HG03097 (cell line): ENCODE data around the gene NUDT3.
A peak's percentile ranks its signal among the peaks of the same experiment; 100 is the strongest.

ENCODE experiments used
- ATAC-seq: cut with Tn5 transposase; IDR thresholded peaks from one replicate; pipeline ENCODE4 v1.9.1; 2021; ENCODE audit not compliant: unreplicated experiment, low FRiP score

NUDT3 gene

DNA sequence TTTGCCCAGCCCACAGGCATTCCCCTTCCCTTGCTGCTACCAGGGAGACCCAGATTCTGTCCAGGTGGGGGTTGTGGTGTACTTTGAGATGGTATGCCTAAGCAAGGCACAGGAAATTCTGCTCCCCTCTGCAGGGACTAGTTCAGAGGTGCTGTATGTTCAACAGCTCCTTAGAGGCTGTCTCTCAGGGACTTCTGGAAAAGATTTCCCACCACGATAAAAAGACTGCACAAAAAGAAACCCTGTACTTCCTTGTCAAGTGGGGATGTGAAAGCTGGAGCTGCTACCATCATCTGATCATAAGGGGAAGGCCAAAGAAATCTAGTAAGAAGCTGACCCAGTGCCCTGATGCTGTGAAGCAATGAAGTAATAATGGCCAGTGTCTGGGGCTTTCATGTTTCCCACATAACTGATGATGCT is 92.1 kb downstream of the NUDT3 start:
- ATAC-seq: no peak

DNA sequence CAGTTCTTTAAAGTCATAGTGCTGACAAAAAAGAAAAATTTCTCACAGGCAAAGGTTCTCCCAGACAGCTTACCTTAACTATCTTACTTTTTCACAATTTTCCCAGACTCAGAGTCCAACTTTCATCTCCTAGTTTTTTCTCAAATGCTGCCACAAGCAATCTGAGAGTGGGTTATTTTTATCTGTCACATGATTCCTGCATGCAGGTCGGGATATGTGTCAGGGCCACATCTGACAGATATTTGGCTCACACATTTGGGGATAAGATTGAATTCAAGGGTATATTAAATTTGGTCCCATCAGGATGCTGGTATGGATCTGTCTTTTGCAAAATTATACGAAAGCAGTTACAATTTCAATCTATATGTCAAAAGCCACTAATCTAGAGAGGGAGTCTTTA is 93.5 kb downstream of the NUDT3 start:
- ATAC-seq: no peak

DNA sequence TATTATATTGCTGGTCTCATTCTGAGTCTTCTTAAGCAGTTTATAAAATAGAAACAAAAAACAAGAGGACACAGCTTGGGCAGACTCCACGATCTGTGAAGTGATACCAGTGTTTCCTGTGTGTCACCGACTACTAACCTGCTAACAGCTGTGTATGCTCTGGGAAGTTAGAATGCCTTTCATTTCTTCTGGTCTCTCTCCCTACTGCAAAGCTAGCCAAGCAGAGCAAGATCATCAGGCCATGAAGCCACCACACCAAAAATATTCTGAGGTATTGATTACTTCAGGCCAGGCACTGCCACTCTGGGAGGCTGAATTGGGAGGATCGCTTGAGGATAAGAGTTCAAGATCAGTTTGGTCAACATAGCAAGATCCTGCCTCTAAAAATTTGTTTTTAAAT is 96.7 kb downstream of the NUDT3 start:
- peak; percentile 74 for ATAC-seq

DNA sequence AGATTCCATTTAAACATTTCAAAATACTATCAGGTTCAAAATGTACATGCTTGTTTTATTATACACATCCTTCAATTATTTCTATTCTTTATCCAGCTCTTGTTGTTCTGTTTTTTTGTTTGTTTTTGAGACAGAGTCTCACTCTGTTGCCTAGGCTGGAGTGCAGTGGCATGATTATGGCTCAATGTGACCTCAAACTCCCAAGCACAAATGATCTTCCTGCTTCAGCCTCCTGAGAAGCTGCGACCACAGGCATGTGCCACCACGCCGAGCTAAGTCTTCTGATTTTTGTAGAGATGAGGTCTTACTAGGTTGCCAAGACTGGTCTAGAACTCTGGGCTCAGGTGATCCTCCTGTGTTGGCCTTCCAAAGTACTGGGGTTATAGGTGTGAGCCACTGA is 99.5 kb downstream of the NUDT3 start:
- ATAC-seq: no peak

DNA sequence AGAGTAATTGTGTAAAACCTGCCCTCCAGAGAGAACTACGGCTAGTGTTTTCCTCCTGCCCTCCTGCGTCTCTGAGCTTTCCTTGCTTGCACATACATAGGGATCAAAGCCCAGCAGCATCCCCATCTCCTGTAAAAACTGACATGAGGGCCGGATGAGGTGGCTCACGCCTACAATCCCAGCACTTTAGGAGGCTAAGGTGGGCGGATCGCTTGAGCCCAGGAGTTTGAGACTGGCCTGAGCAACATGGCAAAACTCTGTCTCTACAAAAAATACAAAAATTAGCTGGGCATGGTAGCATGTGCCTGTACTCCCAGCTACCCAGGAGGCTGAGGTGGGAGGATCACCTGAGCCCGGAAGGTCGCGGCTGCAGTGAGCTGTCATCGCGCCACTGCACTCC is 103.3 kb downstream of the NUDT3 start:
- ATAC-seq: no peak

DNA sequence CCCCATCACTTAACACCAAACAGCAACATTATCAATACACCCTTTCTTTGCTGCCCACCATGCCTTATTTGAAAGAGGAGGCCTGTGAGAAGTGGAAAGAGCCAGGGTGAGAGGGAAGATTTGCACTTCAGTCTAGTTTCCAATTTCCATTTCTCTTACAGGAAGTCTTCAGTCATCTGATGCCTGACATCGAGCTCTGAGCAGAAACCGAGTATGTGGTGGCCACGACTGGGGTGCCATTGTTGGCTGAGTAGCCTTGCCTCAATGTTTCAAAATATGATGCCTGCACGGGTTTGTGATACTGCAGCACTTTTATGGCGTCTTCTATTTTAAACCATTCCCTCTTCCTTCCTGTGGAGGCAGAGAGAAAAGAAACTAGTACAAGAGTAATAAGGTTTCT is 103.9 kb downstream of the NUDT3 start:
- ATAC-seq: peak; percentile 42

DNA sequence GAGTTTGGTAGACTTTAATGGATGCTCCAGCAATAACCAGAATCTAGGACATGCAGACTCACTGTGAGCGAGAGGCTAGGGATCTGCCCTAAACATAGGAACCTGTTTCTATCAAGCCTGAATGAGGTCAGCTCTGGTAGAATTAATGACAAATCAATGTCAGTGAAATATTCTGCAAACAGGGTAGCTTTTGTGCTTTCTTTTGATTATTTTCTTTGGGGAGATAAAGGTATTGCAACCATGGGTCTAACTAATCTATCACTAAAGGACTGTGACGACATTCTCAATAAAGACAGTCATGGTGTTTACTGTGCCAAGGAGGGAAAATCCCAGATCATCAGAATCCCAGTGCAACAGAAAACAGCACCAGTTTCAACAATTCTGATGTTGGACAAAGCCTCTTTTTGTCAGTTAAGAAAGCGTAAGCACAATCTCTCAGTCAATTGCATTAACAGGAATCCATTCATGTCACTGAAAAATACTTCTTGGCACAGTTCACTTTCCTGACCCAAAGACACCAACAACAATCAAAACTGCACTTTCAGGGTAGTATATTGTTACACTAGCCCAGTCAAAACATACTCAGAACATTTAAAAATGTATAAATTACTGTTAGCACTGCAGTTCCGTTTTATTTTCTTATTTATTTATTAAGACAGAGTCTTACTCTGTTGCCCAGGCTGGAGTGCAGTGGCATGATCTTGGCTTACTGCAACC is 106.9 kb downstream of the NUDT3 start:
- no peak for ATAC-seq

DNA sequence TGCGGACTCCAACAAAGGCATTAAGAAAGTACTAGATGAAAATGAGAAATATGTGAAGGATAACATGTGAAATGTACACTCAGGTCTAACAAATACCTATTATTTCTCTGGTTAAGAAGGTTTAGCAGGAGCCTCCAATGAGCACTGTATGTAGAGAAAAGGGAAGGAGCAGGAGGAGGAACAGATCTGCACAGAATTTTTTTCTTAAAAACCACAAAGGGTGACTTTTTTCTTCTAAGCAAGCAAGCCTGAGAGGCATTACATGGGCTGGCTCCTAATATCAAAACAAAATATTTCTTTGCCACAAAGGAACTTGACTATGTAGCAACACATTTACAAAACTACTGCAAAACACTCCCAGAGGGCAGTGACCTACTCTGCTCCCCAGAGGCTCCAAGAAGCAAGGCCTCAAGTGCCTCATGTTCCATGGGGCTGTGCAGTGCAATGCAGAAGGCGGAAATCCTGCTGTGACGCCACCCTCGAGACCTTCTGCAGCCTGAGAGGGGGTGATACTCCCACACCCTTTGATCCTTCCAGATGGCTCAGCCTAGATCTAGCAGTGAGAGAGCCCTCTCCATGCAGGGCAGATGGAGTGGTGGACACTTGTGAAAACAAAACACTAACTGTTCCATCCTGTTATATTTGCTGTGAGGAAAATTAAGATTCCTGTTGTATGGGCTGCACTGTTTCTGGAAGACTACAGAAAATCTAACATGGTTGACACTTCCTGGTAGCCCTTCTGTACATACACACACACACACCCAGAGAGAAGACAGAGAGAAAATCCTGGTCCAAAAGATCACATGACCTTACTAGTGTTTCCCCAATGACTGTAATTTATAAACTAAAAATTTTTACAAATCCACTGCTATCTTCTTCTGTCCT is 107.7 kb downstream of the NUDT3 start:
- ATAC-seq: no peak

DNA sequence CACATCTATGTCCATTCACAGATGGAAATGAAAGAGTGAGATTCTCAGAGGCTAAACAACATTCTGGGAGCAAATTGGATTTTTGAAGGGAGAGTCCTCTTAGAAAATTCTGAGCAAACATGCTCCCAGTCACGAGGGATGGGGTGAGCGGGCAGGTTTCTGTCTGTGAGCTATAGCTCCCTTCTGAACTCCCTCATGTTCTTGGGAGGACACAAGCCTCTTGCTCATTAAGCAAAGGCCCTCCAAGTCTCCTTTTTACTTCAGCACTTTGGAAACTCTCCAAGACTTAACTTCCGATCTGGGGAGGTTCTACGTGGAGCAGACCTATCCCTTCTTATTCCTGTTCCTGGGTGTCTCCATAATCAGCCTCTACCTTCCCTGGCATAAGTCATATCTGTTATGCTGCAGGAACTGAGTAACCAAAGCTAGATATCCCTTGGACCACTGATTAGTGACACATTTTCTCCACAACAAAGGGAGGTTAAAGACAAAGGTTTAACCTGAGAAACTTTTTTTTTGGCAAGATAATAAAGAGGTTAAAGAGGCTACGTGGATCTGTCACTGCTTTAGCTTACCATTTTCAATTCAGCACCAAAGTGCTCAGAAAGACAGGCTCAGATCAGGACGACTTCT is 110.7 kb downstream of the NUDT3 start:
- no peak for ATAC-seq

DNA sequence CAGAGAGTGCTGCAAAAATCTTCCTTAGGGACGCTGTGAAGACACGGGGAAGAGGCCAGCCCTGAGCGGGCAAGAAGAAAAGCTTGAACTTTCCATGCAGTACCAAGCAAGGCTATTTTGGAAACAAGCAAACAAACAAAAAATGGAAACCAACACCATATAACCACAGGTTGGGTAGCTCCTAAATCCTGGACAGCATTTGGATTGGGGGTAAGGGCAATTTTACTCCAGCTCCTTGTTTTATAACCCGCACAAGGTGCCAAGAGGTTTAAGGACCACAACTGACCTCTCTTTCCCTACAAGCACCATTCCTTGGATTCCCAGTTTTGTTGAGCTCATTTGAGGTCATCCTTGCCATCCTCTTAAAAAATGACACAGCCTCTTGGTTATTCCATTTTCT is 112.3 kb downstream of the NUDT3 start:
- ATAC-seq: no peak

DNA sequence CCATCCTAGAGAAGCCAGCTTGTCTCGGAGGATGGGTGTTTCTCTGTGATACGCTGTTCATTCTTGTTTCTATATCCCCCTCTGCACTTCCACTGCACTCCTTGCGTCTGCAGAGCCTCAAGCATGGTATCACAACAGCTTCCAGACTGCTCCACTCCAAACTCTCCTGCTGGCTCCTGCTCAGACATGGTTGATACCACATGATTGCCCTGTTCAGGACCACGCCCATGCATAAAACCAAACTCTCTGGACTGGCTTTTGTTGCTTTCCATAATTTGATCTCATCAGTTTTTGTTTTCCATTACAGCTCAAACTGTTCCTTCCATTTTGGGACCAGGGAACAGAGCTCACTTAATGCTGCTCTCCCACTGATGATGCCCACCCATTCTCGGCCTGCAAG is 113.6 kb downstream of the NUDT3 start:
- ATAC-seq: no peak

DNA sequence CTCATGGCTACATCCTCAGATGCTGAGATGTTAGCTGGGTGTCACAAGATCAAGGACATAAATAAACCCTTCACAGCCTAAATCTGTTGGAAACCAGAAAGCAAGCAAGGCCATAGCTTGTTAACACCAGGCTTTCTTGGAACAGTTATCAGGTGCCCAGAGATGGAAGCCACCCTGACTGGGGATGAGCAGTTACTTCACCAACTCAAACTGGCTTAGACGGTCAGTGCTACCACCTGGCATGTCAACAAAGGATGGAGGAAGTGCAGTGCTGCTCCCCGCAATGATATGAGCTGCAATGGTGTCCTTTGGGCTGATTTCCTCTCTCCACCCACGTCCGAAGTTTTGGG is 114.7 kb downstream of the NUDT3 start:
- ATAC-seq: no peak

DNA sequence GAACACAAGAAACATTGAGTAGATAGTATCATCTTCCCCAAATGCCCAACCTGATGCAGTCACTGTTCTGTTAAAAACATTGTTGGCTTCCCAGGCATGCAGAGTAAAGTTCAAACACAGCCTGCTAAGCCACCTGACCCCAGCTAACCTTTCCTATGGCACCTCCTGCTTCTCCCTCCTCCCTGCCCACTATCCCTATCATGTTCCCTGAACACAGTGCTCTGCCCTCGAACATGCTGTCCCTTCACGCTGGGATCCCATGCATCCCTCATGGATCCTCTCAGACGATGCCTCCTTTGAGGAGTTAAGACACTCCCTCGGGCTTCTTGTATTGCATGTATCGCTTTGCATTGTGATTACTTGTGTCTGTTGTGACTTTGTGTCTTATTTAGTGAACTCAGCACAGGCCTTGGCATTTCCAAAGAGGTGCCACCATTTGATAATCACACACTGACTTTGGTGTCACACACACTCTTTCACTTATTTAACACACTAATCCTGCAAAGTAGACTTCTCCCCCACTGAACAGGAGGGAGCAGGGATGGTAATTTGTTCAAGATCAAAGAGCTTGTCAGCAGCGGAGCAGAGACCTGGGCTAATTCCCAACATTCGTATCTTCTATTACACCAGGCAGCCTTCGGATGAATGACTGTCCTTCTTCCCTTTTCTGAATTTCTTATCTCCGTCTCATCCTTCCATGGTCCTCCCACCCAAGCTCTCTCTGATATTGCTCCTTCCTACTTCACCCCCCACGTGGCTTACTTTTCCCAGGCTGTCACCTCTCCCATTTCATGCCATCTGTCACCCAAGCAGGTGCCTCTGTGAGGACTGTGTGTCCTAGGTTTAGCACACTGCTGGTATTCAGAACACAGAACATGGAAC is 115.3 kb downstream of the NUDT3 start:
- ATAC-seq: no peak

DNA sequence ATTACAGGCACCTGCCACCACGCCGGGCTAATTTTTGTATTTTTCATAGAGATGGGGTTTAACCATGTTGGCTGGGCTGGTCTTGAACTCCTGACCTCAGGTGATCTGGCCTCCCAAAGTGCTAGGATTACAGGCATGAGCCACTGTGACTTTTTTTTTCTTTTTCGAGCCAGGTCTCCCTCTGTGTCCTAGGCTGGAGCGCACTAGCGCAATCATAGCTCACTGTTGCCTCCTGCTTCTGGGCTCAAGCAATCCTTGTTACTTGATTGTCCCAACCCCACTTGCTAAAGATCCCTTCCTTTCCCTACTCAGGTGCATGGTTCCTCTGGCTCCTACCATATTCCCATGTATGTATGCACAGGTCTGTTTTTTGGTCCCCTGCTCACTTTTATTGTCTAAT is 116.3 kb downstream of the NUDT3 start:
- no peak for ATAC-seq

DNA sequence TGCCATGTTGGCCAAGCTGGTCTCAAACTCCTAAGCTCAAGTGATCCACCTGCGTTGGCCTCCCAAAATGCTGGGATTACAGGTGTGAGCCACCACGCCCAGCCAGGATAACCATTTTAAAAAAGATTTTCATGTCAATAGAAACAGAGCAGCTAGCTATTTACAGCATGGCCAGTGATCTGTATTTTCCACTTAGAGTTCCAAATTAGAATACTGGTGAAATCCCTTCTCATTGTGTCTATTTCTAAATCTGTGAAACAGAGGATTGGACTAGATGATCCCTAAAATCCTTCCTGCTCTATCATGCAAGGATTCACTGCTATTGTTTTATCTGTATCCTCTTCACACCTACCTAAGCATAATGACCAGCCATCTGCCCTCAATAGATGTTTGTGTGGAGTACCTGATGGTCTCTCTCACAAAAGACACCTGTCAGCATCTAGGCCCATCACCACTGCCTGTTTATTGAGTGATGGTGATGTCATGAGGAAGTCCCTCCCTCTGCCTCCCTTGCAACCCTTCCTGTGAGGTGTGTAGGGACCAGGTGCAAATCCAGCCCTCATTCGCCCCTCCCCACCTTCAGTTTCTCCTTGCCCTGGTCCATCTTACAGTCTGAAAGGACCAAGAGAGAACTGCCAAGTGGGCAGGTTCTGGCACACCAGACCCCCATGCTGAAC is 117.2 kb downstream of the NUDT3 start:
- no peak for ATAC-seq

DNA sequence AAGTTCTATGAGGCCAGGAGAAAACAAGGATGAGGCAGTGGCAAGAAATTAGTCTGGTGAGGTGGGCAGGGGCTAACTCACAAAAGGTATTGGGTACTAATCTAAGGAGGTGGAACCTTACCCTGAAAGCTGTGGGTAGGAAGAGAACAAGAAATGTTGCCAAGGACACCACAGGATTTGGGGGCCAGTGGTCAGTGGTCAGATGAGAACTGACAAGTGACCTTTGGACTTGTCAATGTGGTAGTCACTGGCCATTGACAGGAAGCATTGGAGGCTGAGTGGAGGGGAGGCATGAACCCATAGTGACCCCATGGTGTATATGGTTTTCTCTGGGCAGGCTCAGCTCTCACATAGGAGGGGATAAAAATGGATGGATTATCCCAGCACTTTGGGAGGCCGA is 118.3 kb downstream of the NUDT3 start:
- ATAC-seq: no peak

DNA sequence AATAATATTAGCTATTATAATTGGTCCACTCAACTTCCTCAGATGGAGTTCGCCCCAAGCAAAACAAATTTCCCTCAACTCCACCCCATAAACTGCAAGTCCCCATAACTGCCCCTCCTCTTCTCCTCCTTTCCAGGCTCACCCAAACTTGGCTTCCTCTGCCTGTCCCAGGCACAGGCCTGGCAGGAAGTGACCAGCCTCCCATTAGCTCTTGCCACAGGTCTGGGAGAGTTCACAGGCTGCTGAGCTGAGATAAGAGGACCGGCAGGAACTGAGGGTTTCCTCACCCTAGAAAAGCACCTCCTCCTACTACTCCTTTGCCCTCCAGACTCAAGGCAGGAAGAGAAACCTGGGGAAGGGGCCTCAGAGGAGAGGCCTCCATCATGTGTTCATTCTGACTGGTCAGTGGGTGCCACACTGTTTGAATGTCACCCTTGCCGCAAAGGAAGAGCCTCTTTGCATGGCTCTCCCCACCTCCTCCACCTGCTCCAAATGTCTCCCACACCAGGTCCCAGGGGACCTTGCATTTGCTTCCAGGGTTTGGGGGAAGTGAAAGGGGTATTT is 119.1 kb downstream of the NUDT3 start:
- ATAC-seq: no peak

DNA sequence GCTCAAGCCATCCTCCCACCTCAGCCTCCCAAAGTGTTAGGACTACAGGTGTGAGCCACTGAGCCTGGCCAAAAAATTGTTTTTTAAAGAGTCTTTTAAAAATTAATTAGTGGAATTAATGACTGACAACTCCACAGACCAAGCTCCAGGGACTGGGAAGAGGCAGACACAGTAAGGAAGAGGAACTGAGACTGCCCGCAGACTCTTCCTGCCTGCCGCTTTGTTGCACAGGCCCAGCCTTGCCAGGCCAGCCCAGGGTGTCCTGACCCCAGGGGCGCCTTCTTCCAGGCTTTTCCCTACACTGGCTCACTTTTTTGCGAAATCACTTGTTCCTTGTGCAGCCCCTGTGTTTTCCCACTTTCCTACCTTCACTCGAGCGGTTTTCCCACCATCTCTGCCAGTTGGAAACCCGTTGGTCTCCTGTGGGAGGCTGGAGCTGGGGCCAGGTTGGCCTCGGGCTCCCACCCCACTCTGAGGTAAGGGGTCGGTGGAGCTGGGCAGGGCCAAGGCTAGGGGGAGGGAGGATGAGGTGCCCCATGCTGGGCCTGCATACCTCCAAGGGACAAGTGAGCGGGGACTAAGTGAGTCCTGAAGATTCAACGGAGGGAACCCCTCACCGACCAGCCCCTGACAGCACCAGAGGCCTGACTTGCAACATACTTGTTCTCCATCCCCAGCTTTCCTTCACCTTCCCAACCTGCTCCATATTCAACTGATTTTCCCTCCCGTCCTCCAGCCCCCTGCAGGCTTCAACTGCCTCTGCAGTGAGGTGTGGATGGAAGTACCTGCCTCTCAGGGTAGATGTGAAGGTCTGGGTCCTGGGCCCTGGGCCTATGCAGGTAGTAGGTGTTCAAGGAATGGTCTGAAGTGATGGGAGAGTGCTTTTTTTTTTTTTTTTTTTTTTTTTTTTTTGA is 120.2 kb downstream of the NUDT3 start:
- no peak for ATAC-seq
